Stimulated activated CD4-positive, alpha-beta T cell treated with anti-CD3 and anti-CD28 coated beads, TNF-alpha, amount 100 ng/mL, for 48 hours (primary cell): Measurements from ENCODE around the gene KDM3B.
"Not testable (repeated sequence)": the region's sequence is repeated elsewhere in the genome, so short reads cannot be mapped to it uniquely, and the experiment has no call there.

Experiments
- DNase-seq, 3 donors: peaks; one replicate each; pipeline ENCODE4 v3.0.0-alpha.2; 2020; ENCODE audit warnings: low read depth in 3 of 3

The KDM3B gene

GRCh38 chr5:138466900-138467710 is 114.6 kb downstream of the KDM3B start:
- no peak for DNase-seq

- no peak for DNase-seq
Measured at GRCh38 chr5:138467711-138468132, 115.2 kb downstream of the KDM3B start.

- no peak for DNase-seq
Measured at GRCh38 chr5:138468133-138468965, 115.9 kb downstream of the KDM3B start.

GRCh38 chr5:138468966-138469539 is 116.6 kb downstream of the KDM3B start:
- DNase-seq: no peak

- no peak for DNase-seq
Measured at GRCh38 chr5:138469540-138470321, 117.2 kb downstream of the KDM3B start.

GRCh38 chr5:138470322-138471051 is 118.0 kb downstream of the KDM3B start:
- no peak for DNase-seq

GRCh38 chr5:138471052-138471361 is 118.5 kb downstream of the KDM3B start:
- no peak for DNase-seq

GRCh38 chr5:138472353-138472752 is 119.9 kb downstream of the KDM3B start:
- no peak for DNase-seq

- not testable (repeated sequence) for DNase-seq
Measured at GRCh38 chr5:138473151-138473550, 120.7 kb downstream of the KDM3B start.

- no peak for DNase-seq
Measured at GRCh38 chr5:138476918-138477317, 124.4 kb downstream of the KDM3B start.

GRCh38 chr5:138482638-138483037 is 130.2 kb downstream of the KDM3B start:
- no peak for DNase-seq
